Stimulated activated CD8-positive, alpha-beta memory T cell treated with anti-CD3 and anti-CD28 coated beads, Interleukin-7, amount 100 ng/mL, for 48 hours (primary cell): Measurements from ENCODE around the gene SH3BGRL3.
"Not testable (repeated sequence)": the region's sequence is repeated elsewhere in the genome, so short reads cannot be mapped to it uniquely, and the experiment has no call there.

Source experiments
- DNase-seq, 2 donors: peaks; one replicate each; pipeline ENCODE4 v3.0.0-alpha.2; 2020; ENCODE audit warnings: low read depth in 1 of 2; ENCODE audit errors: extremely low read depth in 1 of 2

The SH3BGRL3 gene

GRCh38 chr1:26314501-26314900, 34.6 kb downstream of the SH3BGRL3 start:
- DNase-seq, result no peak

- no peak for DNase-seq
Measured at GRCh38 chr1:26315874-26316850, 36.3 kb downstream of the SH3BGRL3 start.

- DNase-seq, result no peak
Measured at GRCh38 chr1:26317146-26317545, 37.3 kb downstream of the SH3BGRL3 start.

GRCh38 chr1:26317612-26318337, 37.9 kb downstream of the SH3BGRL3 start, which contains the start of gene CD52:
TSS of gene CD52 (plus strand) at chr1:26317958. CDS start at chr1:26318018, 60 bp downstream.
- DNase-seq, result peak; percentile 49 to 68

- peak in 1 of 2 donors; percentile 62 for DNase-seq
Measured at GRCh38 chr1:26318338-26319064, 38.6 kb downstream of the SH3BGRL3 start.

- no peak for DNase-seq
Measured at GRCh38 chr1:26320896-26321295, 41.0 kb downstream of the SH3BGRL3 start.

- DNase-seq, result peak; percentile 76 to 90
Measured at GRCh38 chr1:26321315-26322041, 41.6 kb downstream of the SH3BGRL3 start.

GRCh38 chr1:26322042-26322331, 42.1 kb downstream of the SH3BGRL3 start:
- DNase-seq, result no peak

GRCh38 chr1:26323382-26323781, 43.5 kb downstream of the SH3BGRL3 start:
- DNase-seq, result no peak

GRCh38 chr1:26324550-26324949, 44.7 kb downstream of the SH3BGRL3 start:
- no peak for DNase-seq

GRCh38 chr1:26327956-26328362, 48.1 kb downstream of the SH3BGRL3 start:
- DNase-seq, result no peak

- no peak for DNase-seq
Measured at GRCh38 chr1:26328597-26328996, 48.7 kb downstream of the SH3BGRL3 start.

GRCh38 chr1:26329380-26329779, 49.5 kb downstream of the SH3BGRL3 start:
- DNase-seq, result not testable (repeated sequence)

GRCh38 chr1:26330276-26330675, 50.4 kb downstream of the SH3BGRL3 start:
- no peak for DNase-seq
